ENCODE measurements around the gene RFC2. TPM values are rescaled to one million over a fixed set of nuclear protein-coding genes. Genes with fewer than 3 reads are reported as not detected.
"Not testable (repeated sequence)": the region's sequence is repeated elsewhere in the genome, so short reads cannot be mapped to it uniquely, and the experiment has no call there.

Gene RFC2
- total RNA-seq, 1 donor from 2014 or later, result 30.0 TPM

GRCh38 chr7:74206589-74207120, 47.5 kb downstream of the RFC2 start:
- peak; percentile 67 to 90 for DNase-seq (ENCODE audit: low spot score in 2 of 2, unreplicated experiment in 2 of 2)
- Mint-ChIP-seq H3K27ac (no peak overlapping the region), H3K36me3 (no peaks in the 10 kb centered on the region), H3K27me3 (ENCODE audit: low read depth) (peaks cover 18% of the 10 kb centered on the region), H3K9me3 (no peaks in the 10 kb centered on the region), H3K4me1 (no peaks in the 10 kb centered on the region), H3K4me3 (no peak overlapping the region)
- TF ChIP-seq CTCF (IDR thresholded peaks at IDR 0.05; ENCODE audit: unreplicated experiment), result peak; percentile 96

- H3K4me3 Mint-ChIP-seq; H3K36me3 Mint-ChIP-seq; H3K4me1 Mint-ChIP-seq; H3K9me3 Mint-ChIP-seq; DNase-seq (ENCODE audit: low spot score in 2 of 2, unreplicated experiment in 2 of 2); H3K27ac Mint-ChIP-seq: not testable (repeated sequence)
- peaks cover 18% of the 10 kb centered on the region for H3K27me3 Mint-ChIP-seq (ENCODE audit: low read depth)
Measured at GRCh38 chr7:74206052-74206451, 48.1 kb downstream of the RFC2 start.

- no peak overlapping the region for H3K27ac Mint-ChIP-seq
Measured at GRCh38 chr7:74203956-74204618, 50.1 kb downstream of the RFC2 start.

GRCh38 chr7:74202841-74203556, 51.2 kb downstream of the RFC2 start:
- no peak for DNase-seq (ENCODE audit: low spot score in 2 of 2, unreplicated experiment in 2 of 2)
- no peak for TF ChIP-seq CTCF (IDR thresholded peaks at IDR 0.05; ENCODE audit: unreplicated experiment)
- no peaks in the 10 kb centered on the region for H3K4me1 Mint-ChIP-seq
- H3K27me3 Mint-ChIP-seq (ENCODE audit: low read depth), result peaks cover 18% of the 10 kb centered on the region
- peaks cover 2% of the 10 kb centered on the region for H3K36me3 Mint-ChIP-seq
- no peak overlapping the region for H3K4me3 Mint-ChIP-seq
- no peak overlapping the region for H3K27ac Mint-ChIP-seq
- H3K9me3 Mint-ChIP-seq, result no peaks in the 10 kb centered on the region

More at GRCh38 chr7:74203956-74204618, 50.1 kb downstream of the RFC2 start:
- Mint-ChIP-seq H3K4me3 (no peak overlapping the region), H3K9me3 (no peaks in the 10 kb centered on the region), H3K27me3 (ENCODE audit: low read depth) (peaks cover 18% of the 10 kb centered on the region), H3K4me1 (no peaks in the 10 kb centered on the region), H3K36me3 (peaks cover 2% of the 10 kb centered on the region)
- no peak for DNase-seq (ENCODE audit: low spot score in 2 of 2, unreplicated experiment in 2 of 2)
- TF ChIP-seq CTCF (IDR thresholded peaks at IDR 0.05; ENCODE audit: unreplicated experiment), result no peak

GRCh38 chr7:74199551-74200355, 54.4 kb downstream of the RFC2 start:
- H3K4me3 Mint-ChIP-seq, result no peak overlapping the region
- DNase-seq (ENCODE audit: low spot score in 2 of 2, unreplicated experiment in 2 of 2), result no peak
- no peak for TF ChIP-seq CTCF (IDR thresholded peaks at IDR 0.05; ENCODE audit: unreplicated experiment)
- H3K27ac Mint-ChIP-seq, result peak overlapping the region; percentile 62
- peaks cover 8% of the 10 kb centered on the region for H3K27me3 Mint-ChIP-seq (ENCODE audit: low read depth)
- H3K9me3 Mint-ChIP-seq, result no peaks in the 10 kb centered on the region
- peaks cover 11% of the 10 kb centered on the region for H3K36me3 Mint-ChIP-seq
- no peaks in the 10 kb centered on the region for H3K4me1 Mint-ChIP-seq
